Thyroid gland (tissue), 4 donors: ENCODE results near the gene CTCF.

Experiments used
- POLR2A ChIP-seq, 2 donors: fragments of 450-650 bp; IDR thresholded peaks; one replicate each; pipeline ENCODE4 v1.6.1; 2017; ENCODE audit warnings: antibody characterized with exemption in 2 of 2, mild to moderate bottlenecking in 2 of 2, moderate library complexity in 1 of 2
- TF ChIP-seq, protein P1 (sequence below), 6 experiments: fragments of 200-600 bp in 3 of 6; fragments of 450-650 bp in 3 of 6; sonication (generic) in 3 of 6; IDR thresholded peaks; one replicate each; pipeline ENCODE4 v1.5.1; 2016 to 2019; ENCODE audit warnings: antibody characterized with exemption in 6 of 6, mild to moderate bottlenecking in 2 of 6, inconsistent platforms in 1 of 6, moderate library complexity in 1 of 6

DNA sequence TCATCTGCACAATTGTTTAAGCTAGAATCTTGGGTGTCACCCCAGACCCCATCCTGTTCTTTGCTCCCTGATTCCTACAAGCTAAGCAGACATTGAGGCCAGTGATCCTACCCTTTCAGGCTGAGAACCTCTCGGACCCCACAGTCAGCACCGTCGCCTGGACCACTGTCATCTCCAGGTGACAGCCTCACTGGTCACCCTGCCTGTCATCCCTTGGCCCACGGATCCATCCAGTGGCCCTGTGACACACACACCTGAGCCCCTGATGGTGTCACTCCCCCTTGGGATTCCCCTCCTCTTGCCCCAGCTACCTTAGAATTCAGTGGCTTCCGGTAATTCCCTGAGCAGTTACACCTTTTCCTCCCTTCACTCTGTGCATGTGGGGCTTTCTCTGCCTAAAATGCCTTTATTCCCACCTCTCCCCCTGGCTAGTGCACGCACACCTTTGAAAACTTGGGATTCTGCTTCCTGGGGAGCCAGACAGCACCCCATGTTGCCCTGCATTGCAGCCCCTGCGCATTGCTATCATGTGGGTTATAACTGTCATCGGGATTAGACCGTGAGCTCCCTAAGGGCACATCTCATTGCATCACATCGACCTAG, 107.3 kb downstream of the CTCF start:
- TF ChIP-seq, protein P1, sequence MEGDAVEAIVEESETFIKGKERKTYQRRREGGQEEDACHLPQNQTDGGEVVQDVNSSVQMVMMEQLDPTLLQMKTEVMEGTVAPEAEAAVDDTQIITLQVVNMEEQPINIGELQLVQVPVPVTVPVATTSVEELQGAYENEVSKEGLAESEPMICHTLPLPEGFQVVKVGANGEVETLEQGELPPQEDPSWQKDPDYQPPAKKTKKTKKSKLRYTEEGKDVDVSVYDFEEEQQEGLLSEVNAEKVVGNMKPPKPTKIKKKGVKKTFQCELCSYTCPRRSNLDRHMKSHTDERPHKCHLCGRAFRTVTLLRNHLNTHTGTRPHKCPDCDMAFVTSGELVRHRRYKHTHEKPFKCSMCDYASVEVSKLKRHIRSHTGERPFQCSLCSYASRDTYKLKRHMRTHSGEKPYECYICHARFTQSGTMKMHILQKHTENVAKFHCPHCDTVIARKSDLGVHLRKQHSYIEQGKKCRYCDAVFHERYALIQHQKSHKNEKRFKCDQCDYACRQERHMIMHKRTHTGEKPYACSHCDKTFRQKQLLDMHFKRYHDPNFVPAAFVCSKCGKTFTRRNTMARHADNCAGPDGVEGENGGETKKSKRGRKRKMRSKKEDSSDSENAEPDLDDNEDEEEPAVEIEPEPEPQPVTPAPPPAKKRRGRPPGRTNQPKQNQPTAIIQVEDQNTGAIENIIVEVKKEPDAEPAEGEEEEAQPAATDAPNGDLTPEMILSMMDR (IDR thresholded peaks at IDR 0.05): no peak
- no peak for TF ChIP-seq POLR2A (IDR thresholded peaks at IDR 0.05)
